CD4-positive, alpha-beta T cell treated with Interferon alpha-2 for 1 hour (primary cell): Measurements from ENCODE around the gene CASP9.
A peak's percentile ranks its signal among the peaks of the same experiment; 100 is the strongest.
"Not testable (repeated sequence)": the region's sequence is repeated elsewhere in the genome, so short reads cannot be mapped to it uniquely, and the experiment has no call there.

Experiments used
- DNase-seq, 2 donors: peaks; one replicate each; pipeline ENCODE4 v3.0.0-alpha.2; 2020 to 2022

The CASP9 gene

DNA sequence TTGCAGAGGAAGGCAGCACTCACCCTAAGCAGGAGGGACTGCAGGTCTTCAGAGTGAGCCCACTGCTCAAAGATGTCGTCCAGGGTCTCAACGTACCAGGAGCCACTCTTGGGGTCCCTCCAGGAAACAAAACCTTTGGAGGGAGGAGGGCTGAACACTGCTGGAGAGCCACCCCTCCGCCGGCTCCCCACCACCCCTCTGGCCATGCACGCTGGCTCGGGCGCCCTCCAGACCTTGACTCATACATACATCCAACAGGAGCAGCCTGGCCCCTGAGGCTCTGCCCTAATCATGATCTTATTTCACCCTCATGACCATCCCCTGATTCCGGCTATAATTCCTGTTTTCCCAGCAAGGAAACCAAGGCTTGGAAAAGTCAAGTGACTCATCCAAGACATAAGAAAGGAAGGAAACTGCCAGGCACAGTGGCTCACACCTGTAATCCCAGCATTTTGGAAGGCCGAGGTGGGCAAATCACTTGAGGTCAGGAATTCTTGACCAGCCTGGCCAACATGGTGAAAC is 30.1 kb downstream of the CASP9 start:
- no peak for DNase-seq

DNA sequence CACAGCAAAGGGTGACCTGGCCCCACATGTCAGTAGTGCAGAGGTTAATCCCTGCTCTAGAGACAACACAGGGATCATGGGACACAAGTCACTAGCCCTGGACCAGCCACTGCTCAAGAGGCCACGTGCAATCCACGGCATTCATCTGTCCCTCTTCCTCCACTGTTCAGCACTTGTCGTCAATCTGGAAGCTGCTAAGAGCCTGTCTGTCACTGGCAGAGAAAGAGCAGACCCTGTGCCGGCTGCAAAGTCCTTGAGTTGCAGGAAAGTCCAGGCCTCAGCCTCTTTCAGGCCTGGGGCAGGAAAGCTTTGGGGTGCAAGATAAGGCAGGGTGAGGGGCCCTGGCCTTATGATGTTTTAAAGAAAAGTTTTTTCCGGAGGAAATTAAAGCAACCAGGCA is 31.4 kb downstream of the CASP9 start:
- no peak for DNase-seq

DNA sequence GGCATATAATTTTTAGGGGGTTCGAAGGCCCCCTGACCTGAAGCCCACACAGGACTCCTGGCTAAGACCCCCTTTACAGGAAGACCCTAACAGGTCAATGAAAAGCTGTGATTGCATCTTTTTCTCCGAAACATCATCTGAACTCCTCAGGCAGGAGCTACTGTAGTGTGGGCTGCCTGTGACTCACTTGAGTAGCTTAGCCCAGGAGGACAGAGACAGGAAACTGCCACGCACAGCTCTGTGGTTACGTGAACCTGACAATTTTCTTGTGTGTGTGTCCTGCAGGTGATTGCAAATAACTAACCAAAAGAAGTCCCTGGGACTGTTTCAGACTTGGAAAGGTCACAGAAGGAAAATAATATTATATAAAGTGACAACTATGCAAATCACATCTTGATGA is 33.0 kb downstream of the CASP9 start:
- not testable (repeated sequence) for DNase-seq

DNA sequence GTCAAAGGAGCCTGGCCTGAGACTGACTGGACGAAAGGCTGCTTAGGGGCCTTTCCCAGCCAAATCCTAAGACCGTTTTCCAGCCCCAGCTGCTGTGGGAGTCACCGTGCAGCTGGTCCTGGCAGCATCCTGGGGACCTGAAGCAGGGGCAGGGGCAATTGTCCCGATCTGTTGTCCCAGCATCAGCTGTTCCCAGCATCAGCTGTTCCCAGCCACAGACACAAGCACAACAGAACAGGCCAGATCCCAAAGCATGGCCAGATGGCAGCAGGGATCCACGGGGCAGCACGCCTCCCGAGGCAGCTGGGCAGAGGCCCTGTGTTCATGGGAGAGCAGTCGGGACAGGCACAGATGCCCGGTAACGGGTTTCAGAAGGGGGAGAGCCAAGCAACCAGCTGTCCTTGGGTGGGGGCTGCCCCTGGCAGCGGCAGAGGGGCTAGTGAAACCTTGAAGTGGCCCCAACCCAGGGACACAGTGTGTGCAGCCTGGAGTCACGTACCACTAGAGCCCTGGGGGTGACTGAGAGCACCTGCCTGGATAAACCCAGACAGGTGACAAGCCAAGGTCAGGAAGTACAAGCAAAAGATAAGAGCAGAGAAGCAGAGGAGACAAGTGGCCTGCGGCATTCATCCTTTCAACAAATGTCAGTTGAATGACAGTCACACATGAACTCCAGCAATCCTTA is 34.8 kb downstream of the CASP9 start:
- no peak for DNase-seq

DNA sequence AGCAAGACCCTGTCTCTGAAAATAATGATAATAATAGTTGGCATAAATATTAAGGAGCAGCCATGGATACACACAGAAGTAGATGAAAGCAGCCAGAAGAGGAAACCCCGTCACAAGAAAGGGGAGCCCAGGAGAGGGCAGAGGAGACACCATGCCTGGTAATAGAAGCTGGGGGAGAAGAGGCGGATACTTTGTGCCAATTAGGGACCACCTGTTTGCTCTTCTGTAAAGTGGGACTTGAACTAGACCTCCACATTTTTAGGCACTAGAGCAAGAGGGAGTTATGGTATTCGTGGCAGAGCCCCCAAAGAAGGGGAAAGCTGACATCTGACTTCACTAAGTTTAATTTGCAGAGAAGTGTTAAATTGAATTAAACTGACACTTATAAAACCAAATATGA is 35.6 kb downstream of the CASP9 start:
- no peak for DNase-seq

DNA sequence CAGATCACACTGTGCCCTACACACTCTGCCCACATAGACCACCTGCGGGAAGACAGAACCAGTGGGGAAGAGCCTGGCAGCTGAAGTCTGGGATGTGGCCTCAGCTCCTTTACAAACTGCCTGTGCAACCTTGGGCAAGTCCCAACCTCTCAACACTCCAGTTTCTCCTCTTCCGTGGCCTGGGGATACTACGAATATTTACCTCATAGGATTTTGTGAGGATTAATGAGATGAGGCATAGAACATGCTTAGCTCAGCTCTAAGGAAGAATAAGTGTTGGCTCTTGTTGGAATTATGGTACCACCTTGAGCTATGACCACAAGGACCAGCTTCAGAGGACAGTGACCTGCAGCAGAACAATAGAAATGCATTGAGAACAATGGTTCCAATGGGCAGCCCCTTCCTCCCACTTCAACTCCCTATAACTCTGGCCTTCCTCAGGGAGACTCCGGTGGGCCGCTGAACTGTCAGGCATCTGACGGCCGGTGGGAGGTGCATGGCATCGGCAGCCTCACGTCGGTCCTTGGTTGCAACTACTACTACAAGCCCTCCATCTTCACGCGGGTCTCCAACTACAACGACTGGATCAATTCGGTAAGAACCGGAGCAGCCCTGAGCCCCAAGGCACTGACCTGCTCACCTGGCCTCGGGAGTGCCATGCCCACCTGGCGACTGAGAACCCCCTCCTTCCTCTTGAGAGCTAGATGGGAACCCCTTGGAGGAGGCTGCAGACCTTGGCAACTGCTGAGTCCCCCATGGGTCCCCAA is 37.0 kb downstream of the CASP9 start:
- DNase-seq: not testable (repeated sequence)

DNA sequence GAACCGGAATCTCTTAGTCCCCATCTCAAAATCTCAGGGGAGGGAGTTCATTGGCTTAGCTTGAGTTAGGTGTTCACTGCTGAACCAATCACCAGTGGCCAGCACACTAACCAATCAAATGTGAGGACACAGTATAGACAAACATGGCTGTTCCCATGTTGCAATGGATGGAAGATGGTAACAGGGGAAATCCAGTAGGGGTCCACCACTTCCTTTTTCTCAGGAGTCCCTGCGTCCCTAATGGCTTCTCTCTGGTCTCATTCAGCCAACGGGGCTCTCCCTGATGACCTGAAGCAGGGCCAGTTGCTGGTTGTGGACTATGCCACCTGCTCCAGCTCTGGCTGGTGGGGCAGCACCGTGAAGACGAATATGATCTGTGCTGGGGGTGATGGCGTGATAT is 38.4 kb downstream of the CASP9 start:
- DNase-seq: no peak

DNA sequence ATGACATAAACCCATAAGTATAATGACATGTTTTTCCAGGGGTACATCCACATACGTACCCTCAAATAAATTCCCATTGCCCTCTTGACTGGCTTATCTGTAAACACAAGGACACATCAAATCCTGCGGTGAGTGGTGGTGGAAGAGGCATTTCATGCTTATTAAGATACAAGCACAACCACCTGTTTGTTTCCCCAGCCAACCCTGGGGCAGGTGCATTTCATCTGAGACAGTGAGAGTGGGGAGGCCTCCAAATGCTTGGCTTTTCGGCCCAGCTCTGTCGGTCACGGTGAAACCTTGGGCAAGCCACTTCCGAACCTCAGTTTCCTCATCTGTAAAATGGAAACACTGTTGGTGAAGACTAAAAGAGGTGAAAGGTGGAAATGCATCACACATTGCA is 39.6 kb downstream of the CASP9 start:
- DNase-seq: not testable (repeated sequence)

DNA sequence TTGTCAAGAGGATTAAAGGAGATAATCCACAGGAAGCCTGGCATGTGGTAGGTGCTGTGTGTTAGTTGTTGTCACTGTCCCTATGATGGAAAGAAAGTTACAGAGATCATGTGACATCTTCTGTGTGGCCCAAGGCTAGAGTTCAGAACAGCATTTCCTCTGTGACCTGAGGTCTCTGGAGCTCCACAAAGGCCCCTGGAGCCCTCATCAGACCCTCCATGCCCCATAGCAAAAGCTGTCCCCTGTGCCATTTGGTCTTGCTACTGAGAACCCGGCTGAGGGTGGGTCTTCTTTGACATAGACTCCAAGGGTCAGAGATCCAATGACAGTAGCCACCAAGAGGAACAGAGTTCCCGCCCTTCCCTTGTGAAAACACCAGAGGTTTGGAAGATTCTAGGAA is 40.0 kb downstream of the CASP9 start:
- DNase-seq: no peak

DNA sequence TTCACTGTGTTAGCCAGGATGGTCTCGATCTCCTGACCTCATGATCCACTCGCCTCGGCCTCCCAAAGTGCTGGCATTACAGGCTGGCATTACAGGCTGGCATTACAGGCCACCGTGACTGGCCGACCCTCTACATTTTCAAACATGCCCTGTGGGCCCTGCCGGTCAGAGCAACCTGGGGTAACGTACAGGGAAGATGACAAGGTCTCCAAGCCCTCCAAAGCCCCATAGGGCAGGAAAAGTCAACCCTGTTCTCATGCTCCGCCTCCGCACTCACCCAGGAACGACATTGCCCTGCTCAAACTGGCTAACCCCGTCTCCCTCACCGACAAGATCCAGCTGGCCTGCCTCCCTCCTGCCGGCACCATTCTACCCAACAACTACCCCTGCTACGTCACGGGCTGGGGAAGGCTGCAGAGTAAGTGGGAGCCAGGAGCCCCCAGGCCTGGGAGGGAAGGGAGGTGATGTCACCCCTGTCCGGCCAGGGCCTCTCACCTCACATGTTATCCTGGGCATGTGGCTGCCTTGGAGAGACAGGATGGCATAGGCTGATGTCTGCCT is 41.0 kb downstream of the CASP9 start:
- not testable (repeated sequence) for DNase-seq

DNA sequence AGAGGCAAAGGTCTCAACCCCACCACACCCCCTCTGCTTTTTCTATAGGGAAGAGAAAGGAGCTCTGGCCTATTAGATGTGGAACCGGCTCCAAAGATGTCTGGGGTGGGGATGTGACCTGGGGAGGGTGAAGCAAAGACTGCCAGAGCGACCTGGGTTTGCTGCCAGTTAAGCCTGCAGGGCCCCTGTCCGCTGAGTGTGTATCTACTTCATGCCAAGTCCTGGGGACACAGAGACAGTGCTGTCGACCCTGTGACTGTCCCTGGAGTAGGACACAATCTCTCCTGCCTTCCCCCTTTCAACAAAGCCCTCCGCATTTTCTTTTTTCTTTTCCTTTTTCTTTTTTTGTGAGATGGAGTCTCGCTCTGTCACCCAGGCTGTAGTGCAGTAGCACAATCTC is 41.6 kb downstream of the CASP9 start:
- not testable (repeated sequence) for DNase-seq

DNA sequence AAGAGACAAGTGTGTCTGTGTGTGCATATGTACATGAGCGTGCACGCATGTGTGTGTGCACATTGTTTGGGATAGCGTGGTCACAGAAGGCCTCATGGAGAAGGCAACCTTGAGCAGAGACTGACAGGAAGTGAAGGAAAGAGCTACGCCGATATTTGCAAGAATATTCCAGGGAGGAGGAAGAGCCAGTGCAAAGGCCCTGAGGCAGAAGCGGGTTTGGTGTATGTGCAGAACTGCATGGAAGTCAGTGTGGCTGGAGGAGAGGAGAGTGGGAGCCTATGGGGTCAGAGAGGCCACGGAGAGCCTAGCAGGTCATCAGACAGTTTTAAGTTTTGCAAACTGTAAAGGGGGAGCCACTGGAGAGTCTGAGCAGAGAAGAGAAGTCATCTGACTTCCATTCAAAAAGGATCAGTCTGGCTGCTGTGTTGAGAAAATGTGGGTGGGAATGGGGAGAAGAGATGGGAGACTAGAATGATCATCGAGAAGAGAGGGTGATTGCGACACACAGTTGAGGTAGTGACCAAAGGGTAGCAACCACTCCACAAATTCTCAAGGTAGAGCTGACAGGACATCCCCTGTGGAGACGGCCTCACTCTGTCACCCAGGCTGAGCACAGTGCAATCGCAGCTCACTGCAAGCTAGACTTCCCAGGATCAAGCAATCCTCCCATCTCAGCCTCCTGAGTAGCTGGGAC is 44.2 kb downstream of the CASP9 start:
- no peak for DNase-seq

DNA sequence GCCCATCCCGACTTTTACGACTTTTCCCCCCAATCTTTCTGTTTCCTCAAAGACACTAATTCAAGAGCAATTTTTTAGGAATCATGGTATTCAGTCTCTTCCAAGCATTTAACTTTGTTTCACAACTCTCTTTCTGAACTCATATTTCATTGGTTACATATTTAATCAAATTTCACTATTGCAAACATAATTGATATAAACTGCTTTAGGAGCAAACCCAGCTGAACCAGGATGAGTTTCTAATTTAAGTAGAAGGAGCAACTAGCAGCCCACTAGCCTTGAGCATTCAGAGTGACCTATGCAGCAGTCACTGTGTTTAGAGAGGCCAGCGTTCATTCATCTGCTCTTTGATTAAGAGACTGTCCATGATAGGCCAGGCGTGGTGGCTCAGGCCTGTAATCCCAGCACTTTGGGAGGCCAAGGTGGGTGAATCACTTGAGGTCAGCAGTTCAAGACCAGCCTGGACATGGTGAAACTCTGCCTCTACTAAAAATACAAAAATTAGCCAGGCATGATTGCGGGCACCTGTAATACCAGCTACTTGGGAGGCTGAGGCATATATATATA is 46.3 kb downstream of the CASP9 start:
- no peak for DNase-seq

DNA sequence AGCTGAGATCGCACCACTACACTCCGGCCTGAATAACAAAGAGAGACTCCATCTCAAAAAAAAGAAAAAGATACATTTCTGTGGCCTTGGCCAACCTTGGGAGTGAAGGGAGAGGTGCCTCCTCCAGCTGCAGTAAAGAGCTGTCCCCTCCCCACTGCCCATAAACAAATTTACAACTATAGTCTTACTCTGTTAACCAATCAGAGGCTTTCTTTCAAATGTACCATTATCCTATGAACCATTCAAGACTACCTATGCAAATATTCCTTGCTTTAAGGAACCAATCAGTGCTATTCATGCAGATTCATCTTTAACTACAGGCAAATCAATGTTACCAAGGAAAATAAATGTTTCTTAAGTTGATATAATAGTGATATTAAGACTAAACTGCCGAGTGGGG is 47.1 kb downstream of the CASP9 start:
- DNase-seq: no peak

DNA sequence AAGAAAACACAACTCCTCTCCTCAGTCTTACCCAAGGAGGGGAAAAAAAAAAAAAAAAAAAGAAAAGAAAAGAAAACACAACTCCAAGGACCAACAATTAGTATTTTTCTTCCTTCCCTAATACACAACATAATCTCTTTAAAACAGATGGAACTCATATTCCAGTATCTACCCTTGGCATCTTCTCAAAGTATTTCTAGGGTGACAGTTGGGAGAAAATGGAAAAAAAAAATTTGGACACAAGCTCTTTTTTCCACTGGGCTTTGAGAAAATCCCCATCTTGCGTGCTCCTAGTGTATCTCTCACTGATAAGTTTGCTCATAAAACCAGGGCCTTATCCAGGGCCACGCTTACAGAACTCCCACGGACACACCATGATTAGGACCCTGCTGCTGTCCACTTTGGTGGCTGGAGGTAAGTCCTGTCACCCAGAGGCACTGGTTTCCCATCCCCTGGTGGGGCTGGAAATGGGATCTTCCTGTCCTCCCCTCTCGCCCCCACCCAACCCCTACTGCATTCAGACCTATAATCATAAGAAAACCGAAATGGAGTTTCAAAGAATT is 48.2 kb downstream of the CASP9 start, which contains the start of gene CELA2B:
Gene CELA2B (plus strand): TSS at position 353 of the 563 bp plus-strand sequence. CDS start 22 bp downstream, at position 375.
- DNase-seq: no peak

DNA sequence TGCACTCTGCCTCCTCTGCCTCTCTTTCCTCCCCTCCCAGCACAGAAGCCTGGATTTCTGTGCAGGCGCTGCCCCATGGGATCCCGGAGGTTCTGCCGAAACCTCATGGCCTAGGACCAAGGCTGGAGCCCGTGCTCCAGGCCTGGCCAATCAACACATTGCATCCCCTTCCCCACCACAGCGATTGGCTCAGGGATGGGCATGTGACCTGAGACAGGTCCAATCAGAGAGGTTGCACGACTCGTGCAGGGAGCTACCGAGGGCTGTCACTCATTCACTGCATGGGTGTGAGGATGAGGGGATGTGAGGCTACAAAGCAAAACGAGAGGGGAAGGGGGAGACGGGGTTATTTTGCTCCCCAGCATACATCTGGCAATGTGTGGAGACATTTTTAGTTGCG is 51.4 kb downstream of the CASP9 start:
- DNase-seq: no peak

DNA sequence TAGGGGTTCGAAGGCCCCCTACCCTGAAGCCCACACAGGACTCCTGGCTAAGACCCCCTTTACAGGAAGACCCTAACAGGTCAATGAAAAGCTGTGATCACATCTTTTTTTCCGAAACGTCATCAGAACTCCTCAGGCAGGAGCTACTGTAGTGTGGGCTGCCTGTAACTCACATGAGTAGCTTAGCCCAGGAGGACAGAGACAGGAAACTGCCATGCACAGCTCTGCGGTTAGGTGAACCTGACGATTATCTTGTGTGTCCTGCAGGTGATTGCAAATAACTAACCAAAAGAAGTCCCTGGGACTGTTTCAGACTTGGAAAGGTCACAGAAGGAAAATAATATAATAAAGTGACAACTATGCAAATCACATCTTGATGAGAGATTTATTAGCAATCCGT is 52.3 kb downstream of the CASP9 start:
- DNase-seq: peak in 1 of 2 donors; percentile 2

DNA sequence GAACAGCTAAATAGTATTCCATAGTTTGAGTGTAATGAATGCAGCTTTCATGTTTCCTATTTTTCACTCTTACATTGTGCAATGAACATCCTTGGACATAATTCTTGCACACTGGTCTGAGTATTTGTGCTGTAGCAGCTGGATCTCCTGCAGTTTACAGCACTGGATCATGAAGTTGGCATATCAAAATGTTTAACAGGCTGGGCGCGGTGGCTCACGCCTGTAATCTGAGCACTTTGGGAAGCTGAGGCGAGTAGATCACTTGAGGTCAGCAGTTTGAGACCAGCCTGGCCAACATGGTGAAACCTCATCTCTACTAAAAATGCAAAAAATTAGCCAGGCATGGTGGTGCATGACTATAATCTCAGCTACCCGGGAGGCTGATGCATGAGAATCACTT is 52.9 kb downstream of the CASP9 start:
- not testable (repeated sequence) for DNase-seq

DNA sequence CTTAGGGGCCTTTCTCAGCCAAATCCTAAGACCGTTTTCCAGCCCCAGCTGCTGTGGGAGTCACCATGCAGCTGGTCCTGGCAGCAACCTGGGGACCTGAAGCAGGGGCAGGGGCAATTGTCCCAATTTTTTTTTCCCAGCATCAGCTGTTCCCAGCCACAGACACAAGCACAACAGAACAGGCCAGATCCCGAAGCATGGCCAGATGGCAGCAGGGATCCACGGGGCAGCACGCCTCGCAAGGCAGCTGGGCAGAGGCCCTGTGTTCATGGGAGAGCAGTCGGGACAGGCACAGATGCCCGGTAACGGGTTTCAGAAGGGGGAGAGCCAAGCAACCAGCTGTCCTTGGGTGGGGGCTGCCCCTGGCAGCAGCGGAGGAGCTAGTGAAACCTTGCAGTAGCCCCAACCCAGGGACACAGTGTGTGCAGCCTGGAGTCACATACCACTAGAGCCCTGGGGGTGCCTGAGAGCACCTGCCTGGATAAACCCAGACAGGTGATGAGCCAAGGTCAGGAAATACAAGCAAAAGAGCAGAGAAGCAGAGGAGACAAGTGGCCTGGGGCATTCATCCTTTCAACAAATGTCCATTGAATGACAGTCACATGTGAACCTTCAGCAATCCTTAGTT is 54.1 kb downstream of the CASP9 start:
- DNase-seq: not testable (repeated sequence)

DNA sequence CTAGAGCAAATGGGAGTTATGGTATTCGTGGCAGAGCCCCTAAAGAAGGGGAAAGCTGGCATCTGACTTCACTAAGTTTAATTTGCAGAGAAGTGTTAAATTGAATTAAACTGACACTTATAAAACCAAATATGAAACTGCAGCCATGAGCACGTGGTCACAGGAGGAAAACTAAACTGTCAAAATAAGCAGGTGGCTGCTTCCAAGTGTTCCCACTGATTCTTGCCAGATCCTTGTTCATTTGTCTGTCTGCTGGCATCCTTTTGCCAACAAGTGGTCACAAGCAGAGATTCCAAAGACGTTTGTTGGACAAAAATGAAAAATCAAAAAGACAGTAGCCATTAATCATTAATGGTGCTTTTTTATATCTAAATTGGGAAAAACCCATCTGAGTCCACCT is 54.7 kb downstream of the CASP9 start:
- DNase-seq: no peak

DNA sequence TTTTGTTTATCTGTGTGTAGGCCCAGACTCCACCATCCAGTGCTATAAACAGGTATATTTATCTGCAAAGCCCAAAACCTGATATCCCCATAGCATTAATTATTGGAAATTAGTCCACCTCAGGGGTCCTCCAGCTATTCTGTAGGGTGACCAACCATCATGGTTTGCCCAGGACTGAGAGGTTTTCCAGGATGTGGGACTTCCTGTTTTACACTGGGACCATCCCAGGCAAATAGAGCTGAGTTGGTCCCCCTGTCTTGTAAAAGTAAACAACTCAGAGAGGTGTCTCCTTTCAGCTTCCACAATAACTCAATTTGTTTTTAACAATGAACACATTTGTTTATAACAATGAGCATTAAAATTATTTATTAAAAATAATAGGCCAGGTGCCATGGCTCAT is 55.9 kb downstream of the CASP9 start:
- DNase-seq: no peak
